GM21576 (cell line): ENCODE measurements around the gene E4F1.
"Not testable (repeated sequence)": the region's sequence is repeated elsewhere in the genome, so short reads cannot be mapped to it uniquely, and the experiment has no call there.

ENCODE experiments used
- ATAC-seq: cut with Tn5 transposase; IDR thresholded peaks from one replicate; pipeline ENCODE4 v1.9.1; 2021; ENCODE audit warnings: mild to moderate bottlenecking, moderate library complexity; ENCODE audit not compliant: unreplicated experiment

The E4F1 gene

DNA sequence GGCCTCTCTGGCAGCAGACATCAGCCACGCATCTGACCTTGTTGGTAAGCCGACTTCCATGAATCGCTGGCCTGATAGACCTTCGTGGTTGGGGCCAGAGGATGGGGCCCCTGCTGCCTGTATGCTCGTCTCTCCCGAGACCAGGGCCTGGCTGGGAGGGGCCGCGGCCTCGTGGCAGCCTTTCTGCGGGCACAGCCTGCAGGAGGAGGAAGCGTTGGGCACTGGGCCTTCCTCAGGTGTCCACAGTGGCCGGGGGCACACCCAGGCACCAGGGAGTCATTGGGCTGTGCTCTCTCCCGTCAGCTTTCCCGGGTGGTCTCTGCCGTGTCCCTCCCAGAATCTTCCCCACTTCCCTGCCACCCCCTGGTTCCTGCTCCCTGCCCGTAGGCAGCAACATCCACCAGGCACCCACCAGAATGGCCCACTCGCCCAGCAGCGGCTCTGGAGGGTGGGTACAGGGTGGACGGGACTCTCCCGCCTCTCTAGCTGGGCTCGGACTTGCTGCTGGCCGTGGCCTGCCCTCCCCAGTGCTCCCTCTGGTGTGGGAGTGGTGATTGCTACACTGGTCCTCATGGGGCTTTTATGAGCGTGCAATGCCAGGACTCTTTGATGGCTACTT, 6.3 kb downstream of the E4F1 start:
- ATAC-seq, result no peak

DNA sequence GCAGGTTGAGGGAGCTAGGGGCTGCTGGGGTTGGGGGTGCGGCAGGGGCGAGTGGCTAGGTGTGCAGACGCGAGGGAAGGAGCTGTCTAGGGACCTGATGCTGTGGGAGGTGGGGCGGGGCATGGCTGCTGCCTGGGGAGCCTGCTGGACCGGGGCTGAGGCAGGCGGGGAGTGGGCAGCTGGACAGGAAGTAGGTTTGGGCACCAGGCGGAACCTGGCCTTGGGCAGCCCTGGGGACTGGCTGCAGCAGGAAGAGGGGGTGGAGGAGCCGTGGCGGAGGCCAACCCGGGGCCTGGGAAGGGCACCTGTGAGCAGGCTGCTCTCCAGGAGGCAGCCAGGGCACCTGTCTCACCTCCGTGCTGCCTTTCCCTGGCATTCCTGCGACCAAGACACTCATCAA, 7.0 kb downstream of the E4F1 start:
- ATAC-seq, result no peak

DNA sequence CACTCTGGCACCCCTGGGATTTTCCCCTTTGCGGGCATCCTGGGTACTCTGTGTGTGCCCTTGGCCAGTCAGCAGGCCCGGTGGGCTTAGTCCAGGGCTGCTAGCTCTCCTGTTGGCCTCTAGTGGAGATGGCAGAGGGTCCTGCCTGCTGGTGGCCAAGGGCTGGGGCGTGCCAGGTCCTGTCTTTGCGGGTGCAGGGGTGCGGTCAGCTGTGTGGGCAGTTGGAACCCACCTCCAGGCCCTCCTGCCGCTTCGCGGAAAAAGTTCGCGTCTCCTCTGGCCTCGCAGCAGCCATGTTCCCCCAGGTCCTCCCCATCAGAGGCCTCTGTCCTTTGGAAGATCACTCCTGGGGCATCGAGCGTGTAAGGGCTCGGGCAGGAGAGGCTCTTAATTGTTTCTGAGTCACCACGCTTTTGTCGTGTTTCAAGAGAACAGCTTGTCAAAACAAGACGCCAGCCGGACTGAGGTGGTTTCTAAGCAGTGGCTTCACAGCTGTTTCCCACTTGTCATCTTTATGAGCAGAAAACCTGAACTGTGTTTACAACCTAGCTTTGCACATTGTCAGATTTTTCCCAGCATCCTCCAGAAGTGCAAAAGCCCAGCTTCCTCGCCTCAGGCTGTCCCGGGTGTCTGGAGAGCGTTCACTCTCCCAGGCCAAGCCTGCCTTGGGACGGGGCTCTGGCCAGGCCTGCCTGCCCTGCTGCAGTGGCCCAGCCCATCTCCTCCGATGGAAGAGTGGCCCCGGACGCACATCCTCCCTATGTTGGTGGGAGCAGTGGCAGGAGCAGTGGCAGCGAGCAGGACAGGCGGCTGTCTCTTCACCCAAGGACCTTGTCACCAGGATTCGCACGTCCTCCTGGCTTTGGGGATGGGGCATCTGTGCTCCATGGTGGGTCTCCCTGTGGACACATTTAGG, 7.9 kb downstream of the E4F1 start:
- ATAC-seq, result no peak

- no peak for ATAC-seq
These were observed 9.0 kb downstream of the E4F1 start for GRCh38 chr16:2232094-2232990.

DNA sequence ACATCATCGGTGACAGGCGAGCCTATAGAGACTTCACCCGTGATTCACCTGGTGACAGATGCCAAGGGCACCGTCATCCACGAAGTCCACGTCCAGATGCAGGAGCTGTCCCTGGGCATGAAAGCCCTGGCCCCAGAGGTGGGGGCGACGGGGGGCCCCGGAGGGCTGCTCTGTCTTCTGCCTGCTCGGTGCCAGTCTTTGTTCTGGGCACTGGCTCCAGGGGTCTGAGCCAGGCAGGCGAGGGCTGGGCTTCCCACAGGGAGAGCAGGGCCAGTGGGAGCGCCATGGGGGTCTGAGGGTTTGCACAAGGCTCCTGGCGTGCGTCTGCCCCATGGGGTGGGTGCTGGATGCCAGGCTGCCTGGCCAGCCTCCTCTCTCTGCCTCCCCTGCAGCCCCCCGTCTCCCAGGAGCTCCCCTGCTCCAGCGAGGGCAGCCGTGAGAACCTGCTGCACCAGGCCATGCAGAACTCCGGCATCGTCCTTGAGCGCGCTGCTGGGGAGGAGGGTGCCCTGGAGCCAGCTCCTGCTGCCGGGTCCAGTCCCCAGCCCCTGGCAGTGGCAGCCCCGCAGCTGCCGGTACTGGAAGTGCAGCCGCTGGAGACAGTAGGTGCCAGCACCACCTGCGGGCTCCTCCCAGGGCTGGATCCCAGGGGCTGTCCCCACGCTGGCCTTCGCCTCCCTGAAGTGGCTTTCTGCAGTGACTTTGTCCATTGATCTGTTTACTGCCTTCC, 9.8 kb downstream of the E4F1 start:
- ATAC-seq, result no peak

- no peak for ATAC-seq
These were observed 10.8 kb downstream of the E4F1 start for GRCh38 chr16:2233872-2234812.

- no peak for ATAC-seq
These were observed 11.4 kb downstream of the E4F1 start for GRCh38 chr16:2234813-2235170.

GRCh38 chr16:2235234-2235651, 11.9 kb downstream of the E4F1 start:
- no peak for ATAC-seq

GRCh38 chr16:2235695-2236336, 12.4 kb downstream of the E4F1 start:
- no peak for ATAC-seq

GRCh38 chr16:2236337-2237101, 13.1 kb downstream of the E4F1 start, which contains the start of gene DNASE1L2:
Gene DNASE1L2 (plus strand): TSS chr16:2236444. CDS start chr16:2236817, 373 bp downstream.
- ATAC-seq, result no peak

DNA sequence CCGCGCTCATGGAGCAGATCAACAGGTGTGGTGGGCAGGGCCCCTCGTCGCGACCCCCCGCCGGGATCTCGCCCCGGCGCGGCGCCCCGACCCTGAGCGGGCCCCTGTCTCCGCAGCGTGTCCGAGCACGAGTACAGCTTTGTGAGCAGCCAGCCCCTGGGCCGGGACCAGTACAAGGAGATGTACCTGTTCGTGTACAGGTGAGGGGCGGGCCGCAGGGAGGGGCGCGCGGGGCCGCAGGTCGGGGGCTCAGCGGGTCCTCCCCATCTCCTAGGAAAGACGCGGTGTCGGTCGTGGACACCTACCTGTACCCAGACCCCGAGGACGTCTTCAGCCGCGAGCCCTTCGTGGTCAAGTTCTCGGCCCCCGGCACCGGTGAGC, 13.7 kb downstream of the E4F1 start:
- no peak for ATAC-seq

DNA sequence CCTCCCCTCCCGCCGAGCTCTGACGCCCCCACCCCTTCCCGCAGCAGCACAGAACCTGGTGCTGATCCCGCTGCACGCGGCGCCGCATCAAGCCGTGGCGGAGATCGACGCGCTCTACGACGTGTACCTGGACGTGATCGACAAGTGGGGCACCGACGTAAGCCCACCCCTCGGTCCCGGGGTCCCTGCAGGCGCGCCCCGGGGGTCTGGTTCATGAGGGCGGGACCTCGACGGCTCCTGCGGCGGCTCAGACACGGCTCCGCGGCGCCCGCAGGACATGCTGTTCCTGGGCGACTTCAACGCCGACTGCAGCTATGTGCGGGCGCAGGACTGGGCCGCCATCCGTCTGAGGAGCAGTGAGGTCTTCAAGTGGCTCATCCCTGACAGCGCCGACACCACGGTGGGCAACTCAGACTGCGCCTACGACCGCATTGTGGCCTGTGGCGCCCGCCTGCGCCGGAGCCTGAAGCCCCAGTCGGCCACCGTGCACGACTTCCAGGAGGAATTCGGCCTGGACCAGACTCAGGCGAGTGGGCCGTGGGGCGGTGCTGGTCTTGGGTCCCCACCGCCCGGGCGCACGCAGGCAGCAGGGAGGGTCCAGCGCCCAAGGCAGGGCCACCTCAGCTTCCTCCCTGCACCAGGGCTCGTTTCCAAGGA, 14.2 kb downstream of the E4F1 start:
- no peak for ATAC-seq

DNA sequence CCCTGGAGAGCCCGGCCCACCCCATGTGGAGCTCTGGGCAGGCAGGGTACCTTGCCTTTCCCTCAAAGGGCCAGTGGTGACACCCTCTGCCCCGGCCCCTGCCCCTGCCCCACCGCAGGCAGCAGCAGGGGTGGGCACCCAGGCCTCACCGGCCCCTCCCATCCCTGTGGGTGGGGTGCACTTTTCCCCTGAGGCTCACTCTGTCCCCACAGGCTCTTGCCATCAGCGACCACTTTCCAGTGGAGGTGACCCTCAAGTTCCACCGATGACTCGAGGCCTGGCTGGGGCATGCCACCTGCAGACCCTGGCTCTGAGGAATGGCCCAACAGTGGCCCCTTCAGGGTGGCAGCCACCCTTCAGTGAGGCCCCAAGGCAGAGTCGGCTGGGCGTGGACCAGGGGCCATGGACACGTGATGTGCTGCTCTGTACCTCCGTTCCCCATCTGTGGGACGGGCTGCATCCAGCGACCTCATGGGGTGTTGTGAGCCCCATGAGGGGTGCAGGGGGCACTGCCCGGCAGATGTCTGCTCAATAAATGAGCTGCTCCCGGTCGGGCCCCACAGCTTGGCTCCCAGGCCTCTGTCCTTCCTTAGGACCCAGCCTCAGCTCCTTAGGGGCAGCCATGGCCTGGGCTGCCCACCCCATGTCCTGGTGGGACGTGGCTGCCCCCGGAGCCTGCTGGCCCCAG, 14.9 kb downstream of the E4F1 start:
- no peak for ATAC-seq

DNA sequence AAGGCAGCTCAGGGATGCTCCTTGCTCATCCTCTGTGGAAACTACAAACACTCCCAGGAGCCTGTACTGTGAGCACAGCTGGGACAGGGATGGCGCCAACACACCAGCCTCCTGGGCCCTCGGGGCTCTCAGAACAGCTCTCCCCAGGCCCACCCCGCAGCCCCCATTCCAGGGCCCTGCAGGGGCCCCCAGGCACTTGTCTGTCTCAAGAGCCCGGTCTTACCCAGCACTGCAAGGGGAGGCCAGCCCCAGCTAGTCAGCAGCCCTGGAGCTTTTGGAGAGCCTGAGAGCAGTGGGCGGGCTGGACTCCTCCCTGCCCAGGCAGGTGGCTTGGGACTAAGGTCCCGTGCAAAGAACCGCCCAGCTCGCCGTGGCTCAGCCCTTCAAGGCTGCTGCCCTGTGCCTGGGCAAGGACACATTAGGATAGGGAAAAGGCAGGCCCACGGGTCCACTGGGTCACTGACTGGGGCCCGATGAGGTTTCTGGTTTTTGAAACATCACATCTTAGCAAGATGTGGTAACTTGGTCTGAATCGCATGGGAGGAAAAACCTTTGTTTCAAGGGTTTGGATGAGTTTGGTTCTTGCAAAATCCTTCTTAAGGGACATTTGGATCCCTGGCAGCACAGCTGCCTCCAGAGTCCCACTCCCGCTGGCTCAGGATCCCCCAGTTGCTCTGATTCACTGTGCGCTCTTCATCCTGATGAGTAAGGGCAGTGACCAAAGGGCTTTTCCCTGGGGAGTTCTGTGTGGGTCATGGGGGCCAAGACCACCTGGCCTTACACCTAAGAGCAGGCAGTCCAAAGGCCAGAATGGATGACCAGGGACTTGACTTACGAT, 15.7 kb downstream of the E4F1 start:
- no peak for ATAC-seq

- not testable (repeated sequence) for ATAC-seq
These were observed 16.9 kb downstream of the E4F1 start for GRCh38 chr16:2240331-2240730.

GRCh38 chr16:2242598-2242997, 19.2 kb downstream of the E4F1 start:
- ATAC-seq, result no peak
